Transverse colon (tissue), 4 donors: Measurements from ENCODE around the gene MAD2L1BP. TPM values are rescaled to one million over a fixed set of nuclear protein-coding genes. Genes with fewer than 3 reads are reported as not detected.

Experiments used
- DNase-seq: peaks from one replicate; pipeline ENCODE4 v3.0.0-alpha.2; 2019
- H3K27ac ChIP-seq, 4 donors: fragments of 200-600 bp; sonication (generic); 2 replicates each; pipeline ENCODE4 v1.5.1; 2016 to 2018; ENCODE audit warnings: inconsistent platforms in 4 of 4
- H3K27me3 ChIP-seq: fragments of 200-600 bp; sonication (generic); 2 replicates; pipeline ENCODE4 v1.5.1; 2017; ENCODE audit warnings: inconsistent platforms
- H3K36me3 ChIP-seq, 4 donors: fragments of 200-600 bp; sonication (generic); 2 replicates each; pipeline ENCODE4 v1.5.1; 2017 to 2019; ENCODE audit warnings: inconsistent platforms in 4 of 4
- H3K4me1 ChIP-seq, 4 donors: fragments of 200-600 bp; sonication (generic); 2 replicates each; pipeline ENCODE4 v1.5.1; 2017 to 2020; ENCODE audit warnings: inconsistent platforms in 4 of 4
- H3K4me3 ChIP-seq, 4 donors: fragments of 200-600 bp; sonication (generic); 1 replicate in 1 of 4; 2 replicates in 3 of 4; pipeline versions ENCODE4 v1.5.1 to v1.6.1; 2017 to 2019; ENCODE audit warnings: inconsistent platforms in 4 of 4
- H3K9me3 ChIP-seq, 2 donors: fragments of 200-600 bp; sonication (generic); 2 replicates each; pipeline ENCODE4 v1.5.1; 2017 to 2019; ENCODE audit warnings: inconsistent platforms in 2 of 2
- EP300 ChIP-seq: sonication (generic); formaldehyde crosslinking; IDR thresholded peaks from one replicate; pipeline ENCODE4 v1.6.1; 2017; ENCODE audit warnings: antibody characterized with exemption, low read depth
- POLR2A ChIP-seq: fragments of 450-650 bp; IDR thresholded peaks from one replicate; pipeline ENCODE4 v1.6.1; 2016; ENCODE audit warnings: antibody characterized with exemption, mild to moderate bottlenecking, moderate library complexity
- POLR2AphosphoS5 ChIP-seq, 3 donors: sonication (generic); formaldehyde crosslinking; IDR thresholded peaks; one replicate each; pipeline ENCODE4 v1.6.1; 2016; ENCODE audit warnings: antibody characterized with exemption in 3 of 3
- WGBS, 2 donors: methylation state at CpG; one replicate each; pipeline ENCODE4 v1.1.5; 2018; ENCODE audit warnings: low coverage in 1 of 2; 5-methylcytosine and 5-hydroxymethylcytosine counted together
- in situ Hi-C, 4 donors: fragments of 200-750 bp; cut with MboI; loops; one replicate each; pipeline versions ENCODE4 v1.15.0 to v1.15.1; 2017; ENCODE audit warnings: low sequenced_read_pairs in 3 of 4, low pct_ligation_motif_present in 1 of 4, low pct_unique_long_range_greater_than_20kb in 1 of 4
- intact Hi-C: fragments of 100-400 bp; cut with DNase I; formaldehyde crosslinking; loops from one replicate; pipeline ENCODE4 v1.15.1; 2023; ENCODE audit warnings: low total_unique reads
- total RNA-seq, 4 donors: library from RNA; depleted of rRNA; stranded (reverse); fragments of >200 nt; gene quantifications; one replicate each; pipeline ENCODE4 v1.1.0, GENCODE V29; 2016
- TF ChIP-seq, protein P1 (sequence below), 5 experiments: fragments of 200-600 bp in 3 of 5; fragments of 450-650 bp in 2 of 5; sonication (generic) in 3 of 5; IDR thresholded peaks; 1 replicate in 2 of 5; 2 replicates in 3 of 5; pipeline ENCODE4 v1.5.1; 2016 to 2017; ENCODE audit warnings: antibody characterized with exemption in 5 of 5, inconsistent platforms in 3 of 5, mild to moderate bottlenecking in 2 of 5, moderate library complexity in 1 of 5

MAD2L1BP gene
- total RNA-seq, 4 donors from 2014 or later = 10.0 to 61.0 (median 42.4) TPM

DNA sequence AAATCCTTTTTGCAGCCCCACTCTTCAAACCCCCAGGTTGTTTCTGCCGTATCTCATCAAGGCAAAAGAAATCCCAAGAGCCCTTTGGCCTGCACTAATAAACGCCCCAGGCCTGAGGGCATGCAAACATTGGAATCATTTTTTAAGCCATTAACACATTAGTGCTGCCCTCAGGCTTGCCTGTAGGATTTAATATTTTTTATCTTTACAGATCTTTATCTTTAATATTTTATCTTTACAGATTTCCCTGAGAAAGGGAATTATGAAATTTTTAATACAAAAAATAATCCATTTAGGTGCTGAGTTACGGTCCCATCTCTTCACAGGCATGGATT lies 21.3 kb upstream of the MAD2L1BP start:
- Histone ChIP-seq H3K27me3 (no peaks in the 10 kb centered on the region), H3K9me3 (no peaks in the 10 kb centered on the region), H3K4me3 (no peak overlapping the region), H3K27ac (no peak overlapping the region), H3K36me3 (peaks cover 0 to 13% (median 6%) of the 10 kb centered on the region in 4 donors), H3K4me1 (no peaks in the 10 kb centered on the region)
- WGBS, 2 donors = 89 to 100% methylated on average over 1 to 3 of the region's 3 CpGs
- DNase-seq = no peak
- no peak for TF ChIP-seq POLR2AphosphoS5 (IDR thresholded peaks at IDR 0.05)
- TF ChIP-seq POLR2A = no peak
- TF ChIP-seq, protein P1, sequence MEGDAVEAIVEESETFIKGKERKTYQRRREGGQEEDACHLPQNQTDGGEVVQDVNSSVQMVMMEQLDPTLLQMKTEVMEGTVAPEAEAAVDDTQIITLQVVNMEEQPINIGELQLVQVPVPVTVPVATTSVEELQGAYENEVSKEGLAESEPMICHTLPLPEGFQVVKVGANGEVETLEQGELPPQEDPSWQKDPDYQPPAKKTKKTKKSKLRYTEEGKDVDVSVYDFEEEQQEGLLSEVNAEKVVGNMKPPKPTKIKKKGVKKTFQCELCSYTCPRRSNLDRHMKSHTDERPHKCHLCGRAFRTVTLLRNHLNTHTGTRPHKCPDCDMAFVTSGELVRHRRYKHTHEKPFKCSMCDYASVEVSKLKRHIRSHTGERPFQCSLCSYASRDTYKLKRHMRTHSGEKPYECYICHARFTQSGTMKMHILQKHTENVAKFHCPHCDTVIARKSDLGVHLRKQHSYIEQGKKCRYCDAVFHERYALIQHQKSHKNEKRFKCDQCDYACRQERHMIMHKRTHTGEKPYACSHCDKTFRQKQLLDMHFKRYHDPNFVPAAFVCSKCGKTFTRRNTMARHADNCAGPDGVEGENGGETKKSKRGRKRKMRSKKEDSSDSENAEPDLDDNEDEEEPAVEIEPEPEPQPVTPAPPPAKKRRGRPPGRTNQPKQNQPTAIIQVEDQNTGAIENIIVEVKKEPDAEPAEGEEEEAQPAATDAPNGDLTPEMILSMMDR (IDR thresholded peaks at IDR 0.05) = no peak
- no peak for TF ChIP-seq EP300
- intact Hi-C loops (no loop called here), in situ Hi-C loops (loop anchor here in 1 of 4 donors (25.0 kb wide), 1 partner anchor 473 kb away; no protein-coding TSS in a partner anchor)

- 92 to 100% methylated on average over 1 to 9 of the region's 9 CpGs for WGBS, 2 donors
- in situ Hi-C loops = loop anchor here in 1 of 4 donors (25.0 kb wide), 1 partner anchor 470 kb away; no protein-coding TSS in a partner anchor
These were observed 18.7 kb upstream of the MAD2L1BP start for GRCh38 chr6:43616725-43617472.

GRCh38 chr6:43621078-43621835 lies 14.4 kb upstream of the MAD2L1BP start:
- Histone ChIP-seq H3K9me3 (no peaks in the 10 kb centered on the region), H3K4me3 (no peak overlapping the region), H3K27ac (no peak overlapping the region), H3K4me1 (no peaks in the 10 kb centered on the region), H3K36me3 (peaks cover 0 to 47% (median 14%) of the 10 kb centered on the region in 4 donors), H3K27me3 (no peaks in the 10 kb centered on the region)
- intact Hi-C loops = no loop called here
- in situ Hi-C loops = loop anchor here in 1 of 4 donors (25.0 kb wide), 1 partner anchor 466 kb away; no protein-coding TSS in a partner anchor
- WGBS, 2 donors = 95 to 100% methylated on average over 1 to 11 of the region's 12 CpGs
- TF ChIP-seq, protein P1 (IDR thresholded peaks at IDR 0.05) = no peak
- no peak for TF ChIP-seq EP300
- TF ChIP-seq POLR2AphosphoS5 (IDR thresholded peaks at IDR 0.05) = no peak
- no peak for TF ChIP-seq POLR2A
- no peak for DNase-seq

More at GRCh38 chr6:43616725-43617472, 18.7 kb upstream of the MAD2L1BP start:
- no peaks in the 10 kb centered on the region for H3K9me3 ChIP-seq
- DNase-seq = no peak
- H3K27me3 ChIP-seq = no peaks in the 10 kb centered on the region
- no peaks in the 10 kb centered on the region for H3K4me1 ChIP-seq
- H3K27ac ChIP-seq = no peak overlapping the region
- TF ChIP-seq POLR2AphosphoS5 (IDR thresholded peaks at IDR 0.05) (no peak), POLR2A (no peak), EP300 (no peak)
- TF ChIP-seq, protein P1 (IDR thresholded peaks at IDR 0.05) = no peak
- intact Hi-C loops = no loop called here
- peaks cover 0 to 30% (median 15%) of the 10 kb centered on the region in 4 donors for H3K36me3 ChIP-seq
- H3K4me3 ChIP-seq = no peak overlapping the region

GRCh38 chr6:43621836-43622180 lies 13.8 kb upstream of the MAD2L1BP start:
- TF ChIP-seq POLR2A (no peak), POLR2AphosphoS5 (IDR thresholded peaks at IDR 0.05) (no peak)
- Histone ChIP-seq H3K4me1 (peaks cover 0 to 1% (median under 1%) of the 10 kb centered on the region in 4 donors), H3K27me3 (no peaks in the 10 kb centered on the region), H3K27ac (no peak overlapping the region), H3K9me3 (no peaks in the 10 kb centered on the region), H3K36me3 (peaks cover 0 to 47% (median 14%) of the 10 kb centered on the region in 4 donors), H3K4me3 (no peak overlapping the region)
- intact Hi-C loops (no loop called here), in situ Hi-C loops (loop anchor here in 1 of 4 donors (25.0 kb wide), 1 partner anchor 465 kb away; no protein-coding TSS in a partner anchor)
- WGBS, 2 donors = 80 to 94% methylated on average over 1 to 10 of the region's 10 CpGs
- DNase-seq = no peak
